Thyroid gland (tissue), 4 donors: ENCODE results near the gene ITPR2. TPM values are rescaled to one million over a fixed set of nuclear protein-coding genes. Genes with fewer than 3 reads are reported as not detected.

ENCODE experiments used
- DNase-seq, 2 donors: peaks; one replicate each; pipeline ENCODE4 v3.0.0-alpha.2; 2019
- H3K27ac ChIP-seq, 3 donors: fragments of 200-600 bp; sonication (generic); 1 replicate in 2 of 3; 2 replicates in 1 of 3; pipeline ENCODE4 v1.5.1; 2016 to 2019; ENCODE audit warnings: mild to moderate bottlenecking in 1 of 3, moderate library complexity in 1 of 3
- H3K27me3 ChIP-seq: fragments of 200-600 bp; sonication (generic); one replicate; pipeline ENCODE4 v1.5.1; 2019
- H3K36me3 ChIP-seq, 2 donors: fragments of 200-600 bp; sonication (generic); one replicate each; pipeline ENCODE4 v1.5.1; 2016 to 2019
- H3K4me1 ChIP-seq, 2 donors: fragments of 200-600 bp; sonication (generic); one replicate each; pipeline ENCODE4 v1.5.1; 2017 to 2019
- H3K4me3 ChIP-seq, 3 donors: fragments of 200-600 bp; sonication (generic); replicated peaks in 1 of 3; 1 replicate in 2 of 3; 2 replicates in 1 of 3; pipeline ENCODE4 v1.5.1; 2016; ENCODE audit warnings: mild to moderate bottlenecking in 1 of 3
- H3K9me3 ChIP-seq: fragments of 200-600 bp; sonication (generic); one replicate; pipeline ENCODE4 v1.5.1; 2017
- CTCF ChIP-seq, 6 experiments: fragments of 200-600 bp in 3 of 6; fragments of 450-650 bp in 3 of 6; sonication (generic) in 3 of 6; IDR thresholded peaks; one replicate each; pipeline ENCODE4 v1.5.1; 2016 to 2019; ENCODE audit warnings: antibody characterized with exemption in 6 of 6, mild to moderate bottlenecking in 2 of 6, inconsistent platforms in 1 of 6, moderate library complexity in 1 of 6
- POLR2A ChIP-seq, 2 donors: fragments of 450-650 bp; IDR thresholded peaks; one replicate each; pipeline ENCODE4 v1.6.1; 2017; ENCODE audit warnings: antibody characterized with exemption in 2 of 2, mild to moderate bottlenecking in 2 of 2, moderate library complexity in 1 of 2
- WGBS, 2 donors: methylation state at CpG; one replicate each; pipeline ENCODE4 v1.1.5; 2017; 5-methylcytosine and 5-hydroxymethylcytosine counted together
- intact Hi-C: fragments of 100-400 bp; cut with DNase I; formaldehyde crosslinking; loops from one replicate; pipeline ENCODE4 v1.15.1; 2023
- total RNA-seq, 4 donors: library from RNA; depleted of rRNA; stranded (reverse); fragments of >200 nt; gene quantifications; one replicate each; pipeline ENCODE4 v1.2.3, GENCODE V29; 2016

Gene ITPR2
- total RNA-seq, 4 donors from 2014 or later, result 24.4 to 39.7 (median 33.7) TPM

DNA sequence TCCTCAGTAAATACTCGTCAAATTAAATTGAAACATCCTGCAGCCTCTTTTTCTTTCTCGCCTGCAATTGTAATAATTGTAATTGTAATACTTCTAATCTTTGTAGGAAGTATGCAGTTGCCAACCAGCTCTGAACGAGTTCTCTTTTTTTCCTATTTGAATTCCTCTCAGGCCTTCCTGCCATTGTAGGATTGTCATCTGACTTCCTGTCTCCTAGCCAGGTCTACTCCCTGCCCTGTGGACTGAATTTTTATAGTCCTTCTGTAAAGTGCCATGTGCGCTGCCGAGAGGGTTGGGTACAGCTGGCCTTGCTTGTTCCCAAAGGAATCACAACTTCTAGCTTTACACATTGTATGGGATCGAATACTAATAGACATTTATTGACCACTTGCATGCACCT lies 454.3 kb downstream of the ITPR2 start:
- Histone ChIP-seq H3K4me3 (no peak overlapping the region), H3K27ac (no peak overlapping the region), H3K27me3 (no peaks in the 10 kb centered on the region), H3K4me1 (no peaks in the 10 kb centered on the region), H3K9me3 (no peaks in the 10 kb centered on the region), H3K36me3 (no peaks in the 10 kb centered on the region)
- 69 to 74% methylated on average over 6 of the region's 6 CpGs for WGBS, 2 donors
- DNase-seq, result no peak
- TF ChIP-seq CTCF (IDR thresholded peaks at IDR 0.05), result no peak
- TF ChIP-seq POLR2A (IDR thresholded peaks at IDR 0.05), result no peak
- intact Hi-C loops, result no loop called here

GRCh38 chr12:26374934-26375680 lies 457.9 kb downstream of the ITPR2 start:
- Histone ChIP-seq H3K4me1 (no peaks in the 10 kb centered on the region), H3K27me3 (no peaks in the 10 kb centered on the region), H3K27ac (no peak overlapping the region), H3K4me3 (no peak overlapping the region), H3K9me3 (no peaks in the 10 kb centered on the region), H3K36me3 (no peaks in the 10 kb centered on the region)
- no peak for DNase-seq
- 81 to 83% methylated on average over 2 of the region's 2 CpGs for WGBS, 2 donors
- intact Hi-C loops, result no loop called here
- TF ChIP-seq CTCF (IDR thresholded peaks at IDR 0.05) (no peak), POLR2A (IDR thresholded peaks at IDR 0.05) (no peak)

DNA sequence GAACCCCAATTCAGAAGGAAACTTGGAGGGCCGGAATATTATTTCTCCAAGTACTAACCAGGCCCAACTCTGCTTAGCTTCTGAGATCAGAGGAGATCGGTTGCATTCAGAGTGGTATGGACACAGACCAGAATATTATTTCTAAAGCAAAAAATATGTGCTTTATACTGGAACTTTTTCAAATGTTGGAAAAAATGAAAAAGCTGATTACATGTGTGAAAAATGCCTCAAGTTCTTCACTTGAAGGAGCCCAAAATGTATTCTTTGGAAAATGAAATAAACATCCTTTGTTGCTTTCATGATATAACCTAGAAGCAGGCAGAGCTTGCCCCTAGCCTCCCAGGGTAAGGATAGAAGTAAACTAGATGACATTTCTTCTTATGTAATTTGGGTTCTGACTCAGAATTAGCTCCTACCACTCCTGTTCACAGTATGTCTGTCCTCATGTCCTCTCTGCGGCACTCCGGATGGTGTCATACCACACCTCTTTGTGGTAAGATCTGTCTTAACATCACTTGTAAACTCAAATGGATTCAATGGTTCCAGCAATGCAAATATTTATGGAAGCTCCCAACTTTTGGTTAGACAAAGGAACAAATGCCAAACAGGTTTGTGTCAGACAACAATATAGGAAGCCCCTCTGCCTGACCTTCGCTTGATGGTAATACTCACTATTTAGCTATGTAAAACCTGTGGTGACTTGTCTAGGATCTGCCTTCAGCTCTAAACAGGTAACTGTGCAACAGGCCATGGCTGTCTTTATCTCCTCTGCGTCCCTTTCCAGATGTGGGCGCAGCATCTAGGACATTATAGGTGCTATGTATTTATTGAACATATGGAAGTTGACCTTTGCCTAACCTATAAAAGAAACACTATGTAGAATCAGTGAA lies 459.1 kb downstream of the ITPR2 start:
- Histone ChIP-seq H3K27me3 (no peaks in the 10 kb centered on the region), H3K9me3 (no peaks in the 10 kb centered on the region), H3K4me1 (no peaks in the 10 kb centered on the region), H3K27ac (no peak overlapping the region), H3K36me3 (no peaks in the 10 kb centered on the region), H3K4me3 (no peak overlapping the region)
- no peak for TF ChIP-seq POLR2A (IDR thresholded peaks at IDR 0.05)
- TF ChIP-seq CTCF (IDR thresholded peaks at IDR 0.05), result no peak
- 95 to 96% methylated on average over 7 of the region's 7 CpGs for WGBS, 2 donors
- intact Hi-C loops, result no loop called here
- no peak for DNase-seq

GRCh38 chr12:26372866-26373265 lies 460.1 kb downstream of the ITPR2 start:
- H3K4me3 ChIP-seq, result no peak overlapping the region
- H3K36me3 ChIP-seq, result no peaks in the 10 kb centered on the region
- no peak for DNase-seq
- H3K27me3 ChIP-seq, result no peaks in the 10 kb centered on the region
- H3K4me1 ChIP-seq, result no peaks in the 10 kb centered on the region
- no peak for TF ChIP-seq POLR2A (IDR thresholded peaks at IDR 0.05)
- intact Hi-C loops, result no loop called here
- no peak overlapping the region for H3K27ac ChIP-seq
- 90 to 97% methylated on average over 6 of the region's 6 CpGs for WGBS, 2 donors
- no peaks in the 10 kb centered on the region for H3K9me3 ChIP-seq

GRCh38 chr12:26370098-26370497 lies 462.9 kb downstream of the ITPR2 start:
- Histone ChIP-seq H3K9me3 (no peaks in the 10 kb centered on the region), H3K27ac (no peak overlapping the region), H3K4me1 (no peaks in the 10 kb centered on the region), H3K36me3 (no peaks in the 10 kb centered on the region), H3K27me3 (no peaks in the 10 kb centered on the region), H3K4me3 (no peak overlapping the region)
- no peak for DNase-seq
- WGBS, 2 donors, result 95 to 97% methylated on average over 2 of the region's 2 CpGs
- intact Hi-C loops, result no loop called here
- TF ChIP-seq POLR2A (IDR thresholded peaks at IDR 0.05) (no peak), CTCF (IDR thresholded peaks at IDR 0.05) (no peak)
